ENCODE measurements around the gene FCRL5.
"Not testable (repeated sequence)": the region's sequence is repeated elsewhere in the genome, so short reads cannot be mapped to it uniquely, and the experiment has no call there.

The FCRL5 gene

GRCh38 chr1:157487504-157487903 is 64.8 kb downstream of the FCRL5 start:
- H3K36me3 ChIP-seq (ENCODE audit: control insufficient read depth, insufficient read depth, low read length): no peaks in the 10 kb centered on the region
- TF ChIP-seq CTCF (IDR thresholded peaks at IDR 0.05; ENCODE audit: insufficient read depth, low read length, poor library complexity, severe bottlenecking): no peak
- no peaks in the 10 kb centered on the region; the same call in 1 of the 2 replicates for H3K27me3 ChIP-seq (replicated peaks; ENCODE audit: control insufficient read depth, insufficient read depth, low read length)
- no peak overlapping the region for H3K4me3 ChIP-seq (replicated peaks; ENCODE audit: low read depth, low read length)
- no peak for DNase-seq (ENCODE audit: extremely low read depth, insufficient read length)

GRCh38 chr1:157487096-157487495 is 65.2 kb downstream of the FCRL5 start:
- no peak for DNase-seq (ENCODE audit: extremely low read depth, insufficient read length)
- no peak overlapping the region for H3K4me3 ChIP-seq (replicated peaks; ENCODE audit: low read depth, low read length)
- no peaks in the 10 kb centered on the region for H3K36me3 ChIP-seq (ENCODE audit: control insufficient read depth, insufficient read depth, low read length)
- TF ChIP-seq CTCF (IDR thresholded peaks at IDR 0.05; ENCODE audit: insufficient read depth, low read length, poor library complexity, severe bottlenecking): no peak
- H3K27me3 ChIP-seq (replicated peaks; ENCODE audit: control insufficient read depth, insufficient read depth, low read length): no peaks in the 10 kb centered on the region; the same call in 1 of the 2 replicates

- not testable (repeated sequence) for H3K27me3 ChIP-seq (replicated peaks; ENCODE audit: control insufficient read depth, insufficient read depth, low read length); H3K4me3 ChIP-seq (replicated peaks; ENCODE audit: low read depth, low read length); DNase-seq (ENCODE audit: extremely low read depth, insufficient read length); H3K36me3 ChIP-seq (ENCODE audit: control insufficient read depth, insufficient read depth, low read length)
Observed at GRCh38 chr1:157486400-157486799, 65.9 kb downstream of the FCRL5 start.

- no peak for DNase-seq (ENCODE audit: extremely low read depth, insufficient read length)
- Histone ChIP-seq H3K27me3 (replicated peaks; ENCODE audit: control insufficient read depth, insufficient read depth, low read length) (no peaks in the 10 kb centered on the region; the same call in 1 of the 2 replicates), H3K36me3 (ENCODE audit: control insufficient read depth, insufficient read depth, low read length) (no peaks in the 10 kb centered on the region), H3K4me3 (replicated peaks; ENCODE audit: low read depth, low read length) (no peak overlapping the region)
- TF ChIP-seq CTCF (IDR thresholded peaks at IDR 0.05; ENCODE audit: insufficient read depth, low read length, poor library complexity, severe bottlenecking): no peak
Observed at GRCh38 chr1:157485793-157486192, 66.5 kb downstream of the FCRL5 start.

- H3K27me3 ChIP-seq (replicated peaks; ENCODE audit: control insufficient read depth, insufficient read depth, low read length): no peaks in the 10 kb centered on the region; the same call in 1 of the 2 replicates
- no peak for TF ChIP-seq CTCF (IDR thresholded peaks at IDR 0.05; ENCODE audit: insufficient read depth, low read length, poor library complexity, severe bottlenecking)
- H3K36me3 ChIP-seq (ENCODE audit: control insufficient read depth, insufficient read depth, low read length): no peaks in the 10 kb centered on the region
- H3K4me3 ChIP-seq (replicated peaks; ENCODE audit: low read depth, low read length): no peak overlapping the region
- no peak for DNase-seq (ENCODE audit: extremely low read depth, insufficient read length)
Observed at GRCh38 chr1:157484573-157484972, 67.7 kb downstream of the FCRL5 start.

GRCh38 chr1:157483635-157484034 is 68.7 kb downstream of the FCRL5 start:
- DNase-seq (ENCODE audit: extremely low read depth, insufficient read length): no peak
- TF ChIP-seq CTCF (IDR thresholded peaks at IDR 0.05; ENCODE audit: insufficient read depth, low read length, poor library complexity, severe bottlenecking): no peak
- H3K4me3 ChIP-seq (replicated peaks; ENCODE audit: low read depth, low read length): no peak overlapping the region
- no peaks in the 10 kb centered on the region for H3K36me3 ChIP-seq (ENCODE audit: control insufficient read depth, insufficient read depth, low read length)
- no peaks in the 10 kb centered on the region; the same call in 1 of the 2 replicates for H3K27me3 ChIP-seq (replicated peaks; ENCODE audit: control insufficient read depth, insufficient read depth, low read length)
